HCT116 (cell line): ENCODE data around the gene NPFF. TPM values are rescaled to one million over a fixed set of nuclear protein-coding genes. Genes with fewer than 3 reads are reported as not detected.

Source experiments
- ATAC-seq: fragments of 200-7000 bp; cut with Tn5 transposase; 2 replicates; pipeline ENCODE4 v1.9.1; 2020; ENCODE audit warnings: mild to moderate bottlenecking, moderate library complexity
- BruUV-seq: library from RNA; stranded (reverse); fragments of 400-500 nt; replicated peaks from 2 replicates; lab custom pipeline; 2021; lab: Mats Ljungman, UMichigan
- CTCF ChIA-PET: fragments of 300-600 bp; sonication (Branson Sonifier 250); formaldehyde crosslinking; loops from one replicate; lab custom pipeline; 2021; ENCODE audit warnings: antibody characterized with exemption; lab: Charles Lee
- POLR2A ChIA-PET: fragments of 300-600, 350-600 bp; sonication (Branson Sonifier 250); formaldehyde crosslinking; loops from one replicate; lab custom pipeline; 2021; ENCODE audit warnings: antibody characterized with exemption; lab: Charles Lee
- RAD21 ChIA-PET, 2 experiments: fragments of 300-600 bp; sonication (Branson Sonifier 250); formaldehyde crosslinking; loops; one replicate each; lab custom pipeline; 2023; ENCODE audit warnings: low total read pairs in 2 of 2; ENCODE audit not compliant: uncharacterized antibody in 2 of 2, unreplicated experiment in 2 of 2, low non-redundant PET in 1 of 2; lab: Charles Lee
- DNase-seq: peaks from one replicate; pipeline ENCODE4 v3.0.0-alpha.2; 2010; ENCODE audit warnings: low read depth, low spot score
- H2AFZ ChIP-seq: fragments of 200-600 bp; shearing (Covaris generic), sonication (generic); 2 replicates; pipeline ENCODE4 v1.6.1; 2017; ENCODE audit warnings: low read depth, mixed run types, mixed read lengths, antibody characterized with exemption, low read length; ENCODE audit not compliant: poor library complexity, severe bottlenecking
- H3K27ac ChIP-seq: 2 replicates; pipeline ENCODE4 v1.5.1; 2012; ENCODE audit warnings: low read depth, low read length
- H3K27me3 ChIP-seq: fragments of 200-600 bp; sonication (generic); 2 replicates; pipeline ENCODE4 v1.6.1; 2016; ENCODE audit warnings: mixed run types, low read length, mixed read lengths; ENCODE audit not compliant: insufficient read depth
- H3K36me3 ChIP-seq, 2 experiments: fragments of 200-500 bp in 1 of 2; fragments of 200-600 bp in 1 of 2; sonication (Bioruptor generic) in 1 of 2; sonication (generic) in 1 of 2; 2 replicates each; pipeline versions ENCODE4 v1.5.1 to v1.6.1; 2014 to 2016; ENCODE audit warnings: low read length in 2 of 2, inconsistent platforms in 1 of 2, mixed read lengths in 1 of 2, mixed run types in 1 of 2; ENCODE audit not compliant: insufficient read depth in 2 of 2, control insufficient read depth in 1 of 2
- H3K4me1 ChIP-seq, 2 experiments: fragments of 200-600 bp in 1 of 2; sonication (generic) in 1 of 2; 2 replicates each; pipeline versions ENCODE4 v1.5.1 to v1.6.1; 2012 to 2017; ENCODE audit warnings: low read length in 2 of 2, inconsistent platforms in 1 of 2, mild to moderate bottlenecking in 1 of 2, mixed read lengths in 1 of 2, mixed run types in 1 of 2, moderate library complexity in 1 of 2; ENCODE audit not compliant: insufficient read depth in 2 of 2, control insufficient read depth in 1 of 2
- H3K4me2 ChIP-seq: fragments of 200-600 bp; sonication (generic); 2 replicates; pipeline ENCODE4 v1.6.1; 2017; ENCODE audit warnings: mixed run types, low read length, mixed read lengths
- H3K4me3 ChIP-seq, 2 experiments: fragments of 200-600 bp in 1 of 2; sonication (generic) in 1 of 2; replicated peaks in 1 of 2; 2 replicates each; pipeline ENCODE4 v1.5.1; 2011 to 2016; ENCODE audit warnings: low read length in 2 of 2, control low read depth in 1 of 2, low read depth in 1 of 2, mild to moderate bottlenecking in 1 of 2, mixed read lengths in 1 of 2, mixed run types in 1 of 2
- H3K79me2 ChIP-seq: fragments of 200-600 bp; sonication (generic); 2 replicates; pipeline ENCODE4 v1.6.1; 2017; ENCODE audit warnings: mild to moderate bottlenecking, mixed run types, low read length, moderate library complexity, mixed read lengths; ENCODE audit not compliant: insufficient read depth
- H3K9ac ChIP-seq: fragments of 200-600 bp; sonication (generic); 2 replicates; pipeline ENCODE4 v1.6.1; 2016; ENCODE audit warnings: low read length, mixed read lengths
- H3K9me2 ChIP-seq: fragments of 200-600 bp; sonication (generic), shearing (Covaris generic); 2 replicates; pipeline ENCODE4 v1.6.1; 2017; ENCODE audit warnings: mixed run types, mild to moderate bottlenecking, moderate library complexity; ENCODE audit not compliant: insufficient read depth
- H3K9me3 ChIP-seq, 2 experiments: fragments of 200-500 bp in 1 of 2; fragments of 200-600 bp in 1 of 2; sonication (Bioruptor generic) in 1 of 2; sonication (generic) in 1 of 2; 2 replicates each; pipeline ENCODE4 v1.6.1; 2014 to 2017; ENCODE audit warnings: low read length in 2 of 2, mixed read lengths in 2 of 2, inconsistent platforms in 1 of 2, low read depth in 1 of 2, mild to moderate bottlenecking in 1 of 2, mixed run types in 1 of 2, moderate library complexity in 1 of 2; ENCODE audit not compliant: control insufficient read depth in 1 of 2, insufficient read depth in 1 of 2
- H4K20me1 ChIP-seq: fragments of 200-600 bp; sonication (generic), shearing (Covaris generic); 2 replicates; pipeline ENCODE4 v1.6.1; 2017; ENCODE audit warnings: mixed run types, mild to moderate bottlenecking, moderate library complexity; ENCODE audit not compliant: insufficient read depth
- ATF3 ChIP-seq: IDR thresholded peaks from 2 replicates; pipeline ENCODE4 v1.6.1; 2012
- CBX3 ChIP-seq: IDR thresholded peaks from 2 replicates; pipeline ENCODE4 v1.6.1; 2012; ENCODE audit warnings: low read depth
- CEBPB ChIP-seq: IDR thresholded peaks from 2 replicates; pipeline ENCODE4 v1.6.1; 2012; ENCODE audit warnings: low read depth
- ELF1 ChIP-seq: IDR thresholded peaks from 2 replicates; pipeline ENCODE4 v1.6.1; 2012; ENCODE audit warnings: low read depth, borderline replicate concordance
- EZH2phosphoT487 ChIP-seq: fragments of 200-600 bp; IDR thresholded peaks from 2 replicates; pipeline ENCODE4 v1.6.1; 2018; ENCODE audit warnings: antibody characterized with exemption, borderline replicate concordance
- JUND ChIP-seq: IDR thresholded peaks from 2 replicates; pipeline ENCODE4 v1.6.1; 2012
- MAX ChIP-seq: IDR thresholded peaks from 2 replicates; pipeline ENCODE4 v1.6.1; 2012
- POLR2AphosphoS5 ChIP-seq: IDR thresholded peaks from 2 replicates; pipeline ENCODE4 v1.6.1; 2011; ENCODE audit warnings: mild to moderate bottlenecking, low read depth, low read length, moderate library complexity
- RAD21 ChIP-seq: IDR thresholded peaks from 2 replicates; pipeline ENCODE4 v1.6.1; 2012; ENCODE audit warnings: low read depth, mild to moderate bottlenecking
- REST ChIP-seq: IDR thresholded peaks from 2 replicates; pipeline ENCODE4 v1.6.1; 2012; ENCODE audit warnings: low read depth
- SRF ChIP-seq: IDR thresholded peaks from 2 replicates; pipeline ENCODE4 v1.6.1; 2012; ENCODE audit warnings: low read depth
- YY1 ChIP-seq: IDR thresholded peaks from 2 replicates; pipeline ENCODE4 v1.6.1; 2011; ENCODE audit warnings: low read length, low read depth, moderate library complexity, mild to moderate bottlenecking; ENCODE audit not compliant: insufficient replicate concordance; ENCODE audit errors: extremely low read depth
- ZFX ChIP-seq: fragments of 450-650 bp; IDR thresholded peaks from 2 replicates; pipeline ENCODE4 v1.6.1; 2017
- ZNF274 ChIP-seq: fragments of 200-500 bp; sonication (Bioruptor generic); IDR thresholded peaks from 2 replicates; pipeline ENCODE4 v1.6.1; 2014; ENCODE audit warnings: mild to moderate bottlenecking, low read depth, low read length, inconsistent platforms
- intact Hi-C: fragments of 100-400 bp; cut with micrococcal nuclease; formaldehyde crosslinking; loops from 2 replicates; pipeline ENCODE4 v1.10.0; 2022
- total RNA-seq: library from RNA; stranded (reverse); gene quantifications from one replicate; pipeline ENCODE4 v1.2.1, GENCODE V29; 2021; ENCODE audit not compliant: unreplicated experiment

NPFF gene
- total RNA-seq, 1 experiment from 2014 or later = not detected

GRCh38 chr12:53459097-53459496 is 48.2 kb downstream of the NPFF start:
- no peaks in the 10 kb centered on the region for H3K27me3 ChIP-seq
- ATAC-seq (no peak), DNase-seq (no peak)
- TF ChIP-seq RAD21 (no peak), EZH2phosphoT487 (no peak), SRF (no peak), JUND (no peak), CEBPB (no peak), ZNF274 (no peak), ELF1 (no peak), YY1 (no peak), REST (no peak), CBX3 (no peak), ZFX (no peak), POLR2AphosphoS5 (no peak), ATF3 (no peak), MAX (no peak)
- peaks cover 74% of the 10 kb centered on the region; the same call in 1 of the 2 replicates for H4K20me1 ChIP-seq
- no peak overlapping the region for H3K4me2 ChIP-seq
- H3K79me2 ChIP-seq = peaks cover 100% of the 10 kb centered on the region
- ChIA-PET POLR2A (no interaction called here), RAD21 (no interaction called here), CTCF (interaction anchor here (1.5 kb wide), 1 partner anchor 18 kb away, joined by 5 read pairs; no protein-coding TSS in a partner anchor)
- peaks cover 89 to 93% of the 10 kb centered on the region in 2 experiments for H3K36me3 ChIP-seq
- no peaks in the 10 kb centered on the region; a peak in 1 of 4 replicates for H3K4me1 ChIP-seq
- H3K27ac ChIP-seq = no peak overlapping the region
- H3K9me2 ChIP-seq = no peaks in the 10 kb centered on the region
- BruUV-seq = no TSS peak
- no peak overlapping the region for H3K4me3 ChIP-seq
- intact Hi-C loops = no loop called here
- H3K9ac ChIP-seq = no peak overlapping the region
- no peaks in the 10 kb centered on the region for H3K9me3 ChIP-seq
- H2AFZ ChIP-seq = no peak overlapping the region

Other genes starting within 250 kb of the NPFF start
- gene ESPL1, start 239.2 kb downstream of the NPFF start, total RNA-seq = 50.3 TPM
- gene PFDN5, start 211.9 kb downstream of the NPFF start, total RNA-seq = 318 TPM
- gene MYG1, start 207.8 kb downstream of the NPFF start, total RNA-seq = 104 TPM
- gene AAAS, start 185.9 kb downstream of the NPFF start, total RNA-seq = 87.9 TPM
- gene SP7, start 171.1 kb downstream of the NPFF start, total RNA-seq = not detected
- gene SP1, start 127.3 kb downstream of the NPFF start, total RNA-seq = 96.8 TPM
- gene AMHR2, start 83.6 kb downstream of the NPFF start, total RNA-seq = not detected
- gene PRR13, start 65.8 kb downstream of the NPFF start, total RNA-seq = 216 TPM
- gene PCBP2, start 55.4 kb downstream of the NPFF start, total RNA-seq = 856 TPM
- 16.3 TPM for gene MAP3K12, start 8.0 kb downstream of the NPFF start, total RNA-seq
- 40.1 TPM for gene TARBP2, start 6.2 kb downstream of the NPFF start, total RNA-seq
- gene ATF7, start 118.9 kb upstream of the NPFF start, total RNA-seq = 24.0 TPM
- gene ATP5MC2, start 168.6 kb upstream of the NPFF start, total RNA-seq = 304 TPM
- gene CALCOCO1, start 220.0 kb upstream of the NPFF start, total RNA-seq = 42.6 TPM
- gene CISTR, start 244.5 kb upstream of the NPFF start, total RNA-seq = not detected